Measurements from ENCODE around the gene VSIG8.

Gene VSIG8

DNA sequence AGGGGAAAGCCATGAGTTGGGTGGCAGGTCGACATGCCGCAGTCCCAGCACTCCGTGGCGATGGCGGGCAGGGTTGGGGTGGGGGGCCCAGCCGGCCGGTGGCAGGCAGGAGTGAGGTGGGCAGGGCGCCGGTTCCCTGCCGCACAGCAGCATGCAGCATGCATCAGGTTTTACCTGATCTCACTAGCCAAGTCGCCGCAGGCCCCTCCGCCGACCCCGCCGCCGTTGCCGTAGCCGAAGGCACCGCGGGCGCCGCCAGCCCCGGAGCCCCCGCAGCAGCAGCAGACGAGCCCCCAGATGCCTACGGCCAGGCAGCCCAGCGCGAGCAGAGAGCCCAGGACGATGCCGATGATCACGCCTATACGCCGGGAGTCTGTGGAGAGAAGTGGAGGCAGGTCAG, 6.7 kb downstream of the VSIG8 start:
- DNase-seq, result no peak

DNA sequence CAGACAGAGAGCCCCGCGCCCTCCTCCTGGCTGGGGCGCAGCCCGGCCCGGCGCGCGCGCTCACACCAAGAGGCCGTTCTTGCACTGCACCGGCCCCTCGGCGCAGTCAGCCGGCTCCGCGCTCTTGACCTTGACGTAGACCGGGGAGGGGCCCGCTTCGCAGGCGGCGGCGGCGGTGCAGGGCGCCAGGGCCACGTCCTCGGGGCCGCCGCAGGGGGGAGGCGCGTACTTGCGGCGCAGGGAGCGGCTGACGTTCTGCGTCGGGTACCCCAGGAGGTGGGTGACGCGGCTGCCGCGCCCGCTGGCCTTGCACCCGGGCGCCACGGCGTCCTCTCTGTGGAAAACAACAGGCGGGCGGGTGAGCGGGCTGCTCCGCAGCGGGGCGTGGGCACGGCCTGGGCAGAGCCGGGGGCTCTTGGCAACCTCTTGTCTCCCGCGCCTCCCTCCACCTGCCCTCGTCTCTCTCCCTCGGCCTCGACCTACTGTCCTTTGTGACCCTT, 7.7 kb downstream of the VSIG8 start:
- DNase-seq, result peak; percentile 58

DNA sequence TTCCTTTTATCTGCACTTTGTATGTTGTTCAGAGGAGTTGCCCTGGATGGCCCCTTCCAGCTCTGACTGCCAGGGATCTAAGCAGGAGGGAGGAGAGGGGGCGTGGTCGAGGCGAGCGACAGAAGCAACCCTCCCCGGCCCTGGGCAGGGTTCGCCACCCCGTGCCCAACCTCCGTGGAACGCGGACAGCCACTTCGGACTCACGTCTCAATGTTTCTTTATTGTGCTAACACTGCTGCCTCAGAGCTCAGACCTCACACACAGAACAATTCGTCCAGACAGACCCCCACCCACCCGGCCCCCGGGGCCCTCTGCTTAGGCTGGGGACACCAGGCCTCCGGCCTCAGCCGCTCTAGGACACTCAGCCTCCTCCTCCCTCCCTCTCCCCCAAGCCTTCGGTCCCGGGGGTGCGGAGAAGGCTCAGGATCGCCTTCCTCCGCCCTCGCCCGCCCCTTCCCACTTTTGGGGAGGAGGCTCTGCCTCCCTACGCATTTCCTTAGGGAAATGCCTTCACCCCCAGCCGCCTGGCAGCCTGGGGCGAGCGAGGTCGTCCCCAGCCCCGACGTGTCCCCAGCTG, 8.3 kb downstream of the VSIG8 start:
- no peak for DNase-seq

DNA sequence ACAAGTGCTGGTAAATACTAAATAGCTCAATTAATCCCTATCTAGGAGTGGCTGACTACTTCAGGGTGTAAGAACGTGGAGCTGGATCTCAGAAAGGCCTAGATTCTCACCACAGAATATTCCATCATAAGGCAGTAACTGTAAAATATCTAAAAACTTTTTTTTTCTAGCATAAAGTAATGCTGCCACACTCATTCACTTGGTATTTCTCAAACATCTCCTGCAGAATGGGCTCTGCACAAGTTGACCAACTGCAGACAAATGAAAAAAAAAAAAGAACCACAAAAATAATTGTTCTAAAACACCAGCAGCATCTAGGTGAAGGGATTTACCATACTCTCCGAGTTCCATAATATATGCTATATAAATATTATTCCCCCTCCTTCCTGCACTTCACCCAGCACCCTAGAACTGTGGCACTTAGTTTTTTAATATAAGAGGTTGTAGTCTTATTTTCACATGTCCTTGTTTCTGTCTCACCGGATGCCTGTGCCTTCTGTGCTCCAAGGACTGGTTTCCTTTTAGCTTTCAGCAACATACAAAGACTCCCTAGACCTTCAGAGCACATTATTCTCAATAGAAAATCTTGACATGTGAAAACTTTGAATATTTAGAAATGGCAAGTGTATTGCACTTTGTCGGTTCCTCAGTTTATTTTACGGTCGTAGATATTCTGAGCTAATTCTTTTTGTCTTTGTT, 8.9 kb downstream of the VSIG8 start:
- no peak for DNase-seq

DNA sequence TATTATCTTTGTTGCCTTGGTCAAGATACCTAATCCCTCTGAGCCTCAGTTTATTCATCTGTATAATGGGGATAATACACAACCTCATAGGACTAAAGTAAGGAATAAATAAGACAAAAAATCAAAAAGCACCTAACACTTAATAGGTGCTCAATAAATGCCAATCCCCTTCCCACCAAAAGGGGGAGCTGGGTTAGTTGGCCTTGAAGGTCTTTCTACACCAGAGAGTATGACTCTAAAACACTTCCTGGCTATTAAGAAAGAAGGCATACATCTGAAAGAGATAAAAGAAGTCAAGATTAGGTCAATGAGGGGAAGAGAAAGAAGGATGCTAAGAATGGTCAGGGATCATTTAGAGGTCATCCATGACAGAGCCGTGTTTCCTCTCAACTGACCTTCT, 11.1 kb downstream of the VSIG8 start:
- no peak for DNase-seq

DNA sequence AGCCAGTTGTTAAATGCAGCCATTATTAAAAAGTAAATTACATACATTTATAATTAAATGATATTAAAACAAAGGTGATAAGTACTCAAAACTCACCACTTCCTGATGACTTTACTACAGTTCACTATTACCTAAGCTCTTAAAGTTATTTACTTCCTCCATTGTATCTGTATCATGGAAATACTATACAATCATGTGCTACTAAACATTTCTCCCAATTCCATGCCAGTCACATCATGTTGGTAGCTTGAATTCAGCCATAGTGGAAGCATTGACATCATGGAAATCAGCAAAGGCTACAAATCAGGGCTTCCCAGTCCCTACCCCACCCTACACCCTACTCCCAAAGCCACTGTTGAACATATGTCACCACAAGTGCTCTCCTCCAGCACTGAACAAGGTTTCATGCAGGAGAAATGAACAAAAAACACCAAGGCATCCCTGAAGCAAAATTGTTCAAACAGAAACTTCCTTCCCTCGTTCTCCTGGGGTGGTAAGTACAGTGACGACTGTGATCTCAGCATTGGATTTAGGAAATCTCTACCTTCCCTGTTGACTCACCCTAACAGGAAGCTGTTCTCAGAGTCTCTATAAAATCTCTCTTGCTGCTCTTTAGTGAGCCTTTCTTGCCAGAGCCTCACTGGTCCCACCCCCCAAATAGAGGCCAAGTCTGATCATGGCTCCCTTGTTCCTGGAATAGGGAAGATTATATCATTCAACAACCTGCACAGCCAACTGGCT, 12.7 kb downstream of the VSIG8 start:
- no peak for DNase-seq

DNA sequence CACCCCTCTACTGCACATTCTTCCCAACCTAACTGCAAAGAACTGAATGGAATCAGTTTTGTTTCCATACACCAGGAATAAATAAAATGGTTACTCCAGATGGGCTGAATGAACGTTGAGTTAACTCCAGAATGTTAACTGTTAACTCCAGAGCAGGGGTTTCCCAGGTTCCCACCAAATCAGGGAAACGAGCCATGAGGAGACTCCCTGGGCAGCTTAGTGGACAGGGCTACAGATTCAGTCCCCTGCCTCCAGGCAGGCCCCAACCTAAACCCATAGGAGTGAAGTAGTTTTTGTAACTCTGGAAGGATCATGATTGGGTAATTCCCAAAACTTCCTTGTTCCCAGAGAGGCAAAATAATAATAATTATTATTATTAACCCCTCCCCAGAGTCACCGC, 14.1 kb downstream of the VSIG8 start:
- no peak for DNase-seq

DNA sequence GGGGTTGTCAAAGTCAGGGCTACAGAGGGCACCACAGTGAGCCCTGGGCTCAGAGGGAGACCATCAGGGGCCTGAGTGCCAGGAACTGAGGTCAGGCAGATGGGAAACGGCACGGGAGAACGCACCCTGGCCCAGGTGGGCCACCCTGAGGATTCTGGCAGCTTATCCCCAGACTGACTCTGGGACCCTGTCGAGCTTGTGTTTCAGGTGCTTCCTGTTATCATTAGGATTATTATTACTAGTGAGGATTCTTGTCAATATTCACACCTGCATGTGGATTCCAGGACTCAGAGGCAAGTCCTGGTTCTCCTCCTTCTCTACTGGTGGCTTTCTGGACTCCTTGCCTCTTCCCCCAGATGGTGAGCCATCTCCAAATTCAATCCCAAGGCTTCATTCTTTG, 15.2 kb downstream of the VSIG8 start:
- DNase-seq, result no peak

DNA sequence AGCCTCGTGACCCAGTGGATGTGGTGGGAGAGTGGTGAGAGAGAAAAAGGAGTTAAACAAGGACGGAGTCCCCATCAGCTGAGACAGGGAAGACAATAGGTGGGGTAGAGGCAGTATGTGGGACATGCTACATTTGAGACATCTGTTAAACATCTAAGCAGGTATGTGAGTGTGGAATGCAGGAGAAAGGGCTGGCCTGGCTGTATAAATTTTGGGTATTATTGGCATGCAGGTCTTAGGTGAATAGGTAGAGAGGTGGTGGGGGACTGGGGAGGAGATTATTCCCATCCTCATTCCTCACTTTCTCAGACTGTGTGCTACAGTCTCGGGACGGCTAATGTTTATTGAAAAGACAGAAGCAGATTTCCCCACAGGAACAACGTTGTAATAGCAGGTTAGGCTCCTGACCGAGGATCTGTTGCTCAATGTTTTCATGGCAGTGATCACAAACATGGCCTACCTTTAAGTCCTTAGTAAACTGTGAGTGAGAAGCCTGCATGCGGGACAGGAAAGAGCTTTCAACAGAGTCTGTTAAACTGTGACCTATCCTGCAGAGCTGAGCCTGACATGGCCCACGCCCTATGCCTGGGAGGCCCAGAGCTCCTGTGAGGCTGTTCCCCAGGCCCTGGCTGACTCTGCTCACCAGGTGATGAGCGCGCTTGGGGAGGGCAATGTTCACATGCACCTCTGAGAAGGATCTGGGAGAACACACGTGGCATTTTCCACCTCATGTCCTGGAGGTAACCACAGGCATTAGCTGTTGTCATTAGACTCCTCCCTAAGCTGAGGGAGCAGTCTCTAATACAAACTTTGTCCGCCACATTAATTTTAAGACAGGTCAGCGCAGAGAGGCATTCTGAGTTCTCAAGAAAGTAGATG, 16.5 kb downstream of the VSIG8 start:
- DNase-seq, result no peak

DNA sequence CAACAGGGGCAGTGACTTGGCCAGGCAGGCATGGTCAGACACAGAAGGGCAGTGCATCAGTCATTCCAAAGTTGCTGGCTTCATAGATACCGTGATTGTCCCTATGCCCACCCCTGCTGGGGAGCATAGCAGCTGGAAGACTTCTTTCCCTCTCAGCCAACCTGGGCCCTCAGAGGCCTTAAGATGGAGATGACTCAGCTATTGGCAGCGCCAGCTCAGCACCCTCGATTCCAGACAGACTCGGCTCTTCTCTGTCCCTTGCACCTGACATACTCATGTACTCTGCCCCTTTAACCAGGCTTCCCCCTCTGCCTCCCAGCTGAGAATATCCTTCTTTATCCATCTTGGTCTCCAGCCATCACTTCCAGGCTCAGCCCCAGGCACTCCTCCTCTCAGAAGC, 19.0 kb downstream of the VSIG8 start:
- no peak for DNase-seq

DNA sequence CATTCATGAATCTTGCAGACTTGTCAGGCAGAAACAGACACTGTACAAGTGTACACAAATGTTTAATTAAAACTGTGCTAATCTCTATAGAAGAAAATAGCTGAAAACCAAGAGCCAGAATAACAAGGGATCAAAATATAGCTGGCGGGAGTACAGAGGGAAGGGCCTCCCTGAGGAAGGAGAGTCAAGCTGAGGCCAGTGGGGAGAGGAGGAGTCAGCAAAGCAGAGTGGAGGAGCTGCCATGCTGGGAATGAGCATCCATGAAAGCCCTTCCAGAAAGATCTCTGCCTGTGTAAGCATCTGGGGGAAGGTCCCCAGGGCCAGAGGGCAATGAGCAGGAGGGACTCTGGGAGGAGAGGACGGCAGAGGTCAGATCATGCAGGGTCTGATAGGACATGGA, 20.7 kb downstream of the VSIG8 start:
- no peak for DNase-seq

DNA sequence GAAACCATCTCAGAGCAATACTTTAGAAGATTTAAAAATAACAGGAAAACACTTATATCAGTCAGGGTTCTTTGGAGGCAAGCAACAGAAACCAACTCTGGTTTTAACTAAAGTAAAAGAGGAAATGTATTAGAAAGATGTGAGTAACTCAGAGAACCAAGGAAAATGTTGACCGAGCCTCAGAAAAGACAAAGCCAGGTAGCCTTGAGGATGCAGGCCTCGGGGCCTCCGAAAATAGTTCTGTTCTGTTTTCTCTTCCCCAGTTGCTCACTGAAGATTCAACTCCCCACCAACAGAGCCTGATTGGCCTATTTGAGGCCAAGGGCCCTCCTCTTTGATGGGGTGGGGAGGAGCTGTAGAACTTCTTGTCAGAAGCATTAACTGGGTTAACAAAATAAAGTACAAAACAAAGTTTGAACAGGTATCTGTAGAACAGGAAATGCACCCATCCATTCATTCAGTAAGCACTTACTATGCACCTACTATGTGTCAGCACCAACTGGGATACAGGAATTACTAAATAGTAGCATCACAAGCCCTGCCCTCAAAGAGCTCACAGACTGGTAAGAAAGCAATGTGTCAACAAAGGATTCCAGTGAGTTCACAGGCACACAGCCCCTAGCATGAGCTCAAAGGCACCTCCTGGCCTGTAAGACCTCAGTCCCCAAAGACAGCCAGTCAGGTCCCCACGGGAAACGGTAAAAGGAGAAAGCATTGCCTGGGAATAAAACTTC, 23.2 kb downstream of the VSIG8 start:
- DNase-seq, result no peak

DNA sequence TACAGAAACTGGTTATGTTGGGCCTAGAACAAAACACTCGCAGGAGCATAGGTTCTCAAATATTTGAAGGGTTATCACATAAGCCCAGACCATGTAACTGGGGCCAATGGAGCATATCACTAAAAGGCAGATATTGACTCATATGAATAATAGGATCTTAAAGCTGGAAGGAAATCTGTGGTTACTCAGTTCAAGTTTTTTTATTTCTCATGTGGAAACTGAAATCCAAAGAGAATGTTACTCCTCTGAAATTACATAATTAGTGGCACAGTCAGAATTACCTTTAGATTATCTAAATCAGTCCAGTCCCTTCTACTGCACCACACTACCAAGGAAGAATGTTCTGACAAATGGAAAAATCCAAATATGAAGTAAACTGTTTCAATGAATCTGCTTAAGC, 23.7 kb downstream of the VSIG8 start:
- DNase-seq, result no peak

DNA sequence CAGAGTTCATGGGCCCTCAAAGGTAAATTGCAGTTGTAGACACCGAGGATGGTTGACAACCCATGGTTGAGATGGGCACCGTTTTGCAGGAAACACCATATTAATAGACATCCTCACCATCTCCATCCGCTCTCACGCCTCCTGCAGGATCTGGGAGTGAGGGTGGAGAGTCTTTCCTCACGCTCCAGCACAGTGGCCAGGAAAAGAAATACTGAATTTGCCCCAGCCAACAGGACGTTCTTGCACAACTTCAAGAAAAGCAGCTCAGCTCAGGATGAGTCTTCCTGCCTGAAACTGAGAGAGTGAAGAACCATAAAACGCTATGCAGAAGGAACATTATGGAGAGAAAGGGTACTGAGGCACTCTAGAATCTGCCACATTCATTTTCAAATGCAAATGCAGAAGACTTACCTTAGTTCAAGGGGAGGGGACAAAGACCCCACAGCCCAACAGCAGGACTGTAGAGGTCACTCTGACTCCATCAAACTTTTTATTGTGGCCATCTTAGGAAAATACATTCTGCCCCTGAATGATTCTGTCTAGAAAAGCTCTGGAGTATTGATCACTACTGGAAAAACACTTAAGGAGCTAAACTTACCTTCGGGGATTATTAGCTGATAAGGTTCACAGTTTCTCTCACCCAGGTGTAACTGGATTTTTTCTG, 26.5 kb downstream of the VSIG8 start:
- DNase-seq, result no peak

DNA sequence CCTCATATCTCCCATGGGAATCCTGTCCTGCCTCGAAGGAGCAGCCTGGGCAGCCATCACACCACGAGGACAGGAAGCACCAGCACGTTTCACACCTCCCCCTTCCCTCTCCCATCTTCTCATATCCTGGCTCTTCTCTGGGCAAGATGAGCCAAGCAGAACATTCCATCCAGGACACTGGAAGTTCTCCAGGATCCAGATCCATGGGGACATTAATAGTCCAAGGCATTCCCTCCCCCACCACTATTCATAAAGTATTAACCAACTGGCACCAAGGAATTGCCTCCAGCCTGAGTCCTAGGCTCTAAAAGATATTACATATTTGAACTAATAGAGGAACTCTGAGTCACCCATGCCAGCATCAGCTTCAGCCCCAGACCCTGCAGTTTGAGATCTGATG, 27.1 kb downstream of the VSIG8 start:
- no peak for DNase-seq

DNA sequence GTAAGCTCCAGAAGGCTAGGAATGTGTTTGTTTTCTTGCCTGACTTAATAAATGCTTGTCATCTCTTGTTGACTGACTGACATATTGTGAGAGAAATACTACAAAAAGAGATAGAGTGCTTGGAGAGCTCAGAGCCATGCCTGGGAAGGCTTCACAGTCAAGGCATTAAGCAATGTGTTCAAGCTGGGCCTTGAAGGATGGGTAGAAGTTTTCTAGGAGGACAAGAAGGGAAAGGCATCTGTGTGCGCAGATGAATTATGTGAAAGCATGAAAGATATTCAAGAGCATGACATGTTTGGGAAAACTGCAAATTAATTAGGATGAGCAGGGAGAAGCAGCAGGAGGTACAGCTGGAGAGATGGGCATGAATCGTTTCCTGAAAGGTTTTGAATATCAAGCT, 30.1 kb downstream of the VSIG8 start:
- no peak for DNase-seq

DNA sequence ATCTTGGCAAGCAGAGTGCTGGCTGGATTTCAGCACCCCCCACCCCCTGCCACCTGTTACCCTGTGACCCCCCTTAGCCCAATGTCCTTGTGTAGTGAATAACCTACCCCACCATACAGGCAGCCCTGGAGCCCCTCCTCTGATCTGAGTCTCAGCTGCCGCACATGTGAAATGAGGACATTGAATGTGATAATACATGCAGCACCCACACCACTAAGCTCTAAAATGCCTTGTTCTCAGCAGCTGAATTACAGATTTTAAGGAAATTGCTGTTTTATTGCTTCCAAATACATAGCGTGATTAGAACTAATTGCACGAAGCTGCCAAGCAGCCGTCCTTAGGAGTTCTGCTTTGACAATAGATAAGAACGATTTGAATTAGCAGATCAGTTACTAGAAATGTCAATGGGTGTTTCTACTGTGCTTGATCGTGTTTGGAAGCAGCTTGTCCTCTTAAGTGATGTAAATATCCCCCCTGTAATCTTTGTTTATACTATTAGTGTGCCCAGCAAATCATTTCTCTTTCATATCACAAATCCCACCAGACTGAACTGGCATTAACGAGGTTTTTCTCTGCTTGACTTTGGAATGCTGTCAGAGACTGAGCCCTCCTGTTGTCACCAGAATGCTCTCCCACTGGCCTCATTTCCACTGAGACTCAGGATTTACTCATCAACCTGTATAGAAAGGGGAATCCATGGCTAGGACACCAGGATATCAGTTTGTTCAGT, 30.9 kb downstream of the VSIG8 start:
- no peak for DNase-seq

DNA sequence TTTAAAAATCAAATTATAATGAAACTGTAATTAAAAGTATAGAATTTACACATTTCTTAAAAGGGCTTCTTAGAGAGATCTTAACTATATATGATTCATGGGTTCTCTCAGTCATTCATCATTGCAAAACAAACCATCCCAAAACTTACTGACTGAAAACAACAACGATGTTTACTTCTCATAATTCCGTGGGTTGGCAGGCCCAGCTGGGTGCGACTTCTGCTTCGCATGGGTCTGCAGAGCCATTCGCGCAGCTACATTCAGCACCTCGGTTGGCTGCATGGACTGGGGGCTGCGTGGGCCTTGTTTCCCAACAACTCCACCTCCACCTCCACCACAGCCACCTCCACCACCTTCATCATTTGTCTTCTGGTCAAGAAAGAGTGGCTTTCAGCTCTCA, 31.7 kb downstream of the VSIG8 start:
- no peak for DNase-seq

DNA sequence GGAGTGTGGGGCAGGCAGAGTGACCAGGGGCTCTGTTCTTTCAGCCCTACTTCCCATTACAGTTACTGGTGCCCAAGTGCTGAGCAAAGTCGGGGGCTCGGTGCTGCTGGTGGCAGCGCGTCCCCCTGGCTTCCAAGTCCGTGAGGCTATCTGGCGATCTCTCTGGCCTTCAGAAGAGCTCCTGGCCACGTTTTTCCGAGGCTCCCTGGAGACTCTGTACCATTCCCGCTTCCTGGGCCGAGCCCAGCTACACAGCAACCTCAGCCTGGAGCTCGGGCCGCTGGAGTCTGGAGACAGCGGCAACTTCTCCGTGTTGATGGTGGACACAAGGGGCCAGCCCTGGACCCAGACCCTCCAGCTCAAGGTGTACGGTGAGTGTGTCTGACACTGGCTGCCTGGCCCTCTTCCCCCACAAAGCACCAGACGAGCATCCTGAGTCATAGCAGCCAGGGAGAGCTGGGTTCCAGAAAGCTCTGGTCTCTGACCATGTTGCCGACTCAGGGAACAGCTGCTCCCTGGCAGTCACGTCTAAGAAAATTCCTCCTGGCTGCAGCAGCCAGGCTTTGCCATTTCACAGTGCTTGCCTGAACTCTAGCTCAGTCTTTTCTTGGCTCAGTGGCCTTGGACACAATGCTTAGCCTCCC, 32.5 kb downstream of the VSIG8 start:
- DNase-seq, result no peak

DNA sequence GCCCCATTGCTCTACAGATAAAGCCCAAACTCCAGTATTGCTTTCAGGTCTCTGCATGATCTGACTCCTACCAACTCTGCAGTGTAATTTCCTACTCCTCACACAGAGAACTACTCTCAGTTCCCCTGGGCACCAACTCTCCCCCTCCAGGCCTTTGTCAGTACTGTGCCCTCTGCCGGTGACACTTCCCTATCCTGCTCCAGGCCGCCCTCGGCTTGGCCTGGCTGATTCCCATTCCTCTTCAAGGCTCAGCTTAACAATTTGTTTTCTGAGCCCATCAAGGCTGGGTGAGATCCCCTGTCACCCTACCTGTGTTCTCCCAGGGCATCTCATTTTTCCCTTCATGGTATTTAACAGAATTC, 33.2 kb downstream of the VSIG8 start:
- DNase-seq, result no peak
